OCI-LY7 (cell line): ENCODE results near the gene AICDA.

Source experiments
- CTCF ChIP-seq: fragments of 200-600 bp; sonication (generic); conservative IDR thresholded peaks from 2 replicates; pipeline ENCODE4 v1.5.1; 2014; ENCODE audit warnings: mild to moderate bottlenecking, antibody characterized with exemption, low read length, moderate library complexity, mixed read lengths
- EZH2phosphoT487 ChIP-seq: fragments of 200-600 bp; sonication (generic); IDR thresholded peaks from 2 replicates; pipeline ENCODE4 v1.6.1; 2018; ENCODE audit warnings: low read depth, borderline replicate concordance, mild to moderate bottlenecking, mixed run types, antibody characterized with exemption, low read length, moderate library complexity, mixed read lengths

GRCh38 chr12:8559676-8560075, 53.0 kb downstream of the AICDA start:
- no peak for TF ChIP-seq CTCF
- no peak for TF ChIP-seq EZH2phosphoT487
